ENCODE measurements around the gene CELA2B.
"Not testable (repeated sequence)": the region's sequence is repeated elsewhere in the genome, so short reads cannot be mapped to it uniquely, and the experiment has no call there.

The CELA2B gene

GRCh38 chr1:15459771-15460707 lies 15.9 kb upstream of the CELA2B start:
- H3K4me1 ChIP-seq (ENCODE audit: insufficient read depth, low read length), result no peaks in the 10 kb centered on the region
- no peak overlapping the region for H3K27ac ChIP-seq (ENCODE audit: low read depth, low read length)
- no peak overlapping the region for H3K9ac ChIP-seq (ENCODE audit: low read length)

GRCh38 chr1:15460708-15461095 lies 15.2 kb upstream of the CELA2B start:
- Histone ChIP-seq H3K9ac (ENCODE audit: low read length) (no peak overlapping the region), H3K4me3 (ENCODE audit: low read depth in 1 of 2, low read length in 2 of 2) (no peak overlapping the region), H3K9me3 (ENCODE audit: low read length) (no peaks in the 10 kb centered on the region), H3K27me3 (ENCODE audit: control insufficient read depth in 1 of 2, insufficient read depth in 2 of 2, low read length in 2 of 2) (no peaks in the 10 kb centered on the region), H3K36me3 (ENCODE audit: insufficient read depth, low read length) (no peaks in the 10 kb centered on the region), H3K4me1 (ENCODE audit: insufficient read depth, low read length) (no peaks in the 10 kb centered on the region), H3K27ac (ENCODE audit: low read depth, low read length) (no peak overlapping the region)

More at GRCh38 chr1:15459771-15460707, 15.9 kb upstream of the CELA2B start:
- Histone ChIP-seq H3K4me3 (ENCODE audit: low read depth in 1 of 2, low read length in 2 of 2) (no peak overlapping the region), H3K27me3 (ENCODE audit: control insufficient read depth in 1 of 2, insufficient read depth in 2 of 2, low read length in 2 of 2) (no peaks in the 10 kb centered on the region), H3K9me3 (ENCODE audit: low read length) (no peaks in the 10 kb centered on the region), H3K36me3 (ENCODE audit: insufficient read depth, low read length) (no peaks in the 10 kb centered on the region)

GRCh38 chr1:15463064-15463800 lies 12.7 kb upstream of the CELA2B start:
- H3K36me3 ChIP-seq (ENCODE audit: insufficient read depth, low read length); H3K4me1 ChIP-seq (ENCODE audit: insufficient read depth, low read length); H3K27ac ChIP-seq (ENCODE audit: low read depth, low read length); H3K27me3 ChIP-seq (ENCODE audit: control insufficient read depth in 1 of 2, insufficient read depth in 2 of 2, low read length in 2 of 2); H3K4me3 ChIP-seq (ENCODE audit: low read depth in 1 of 2, low read length in 2 of 2); H3K9me3 ChIP-seq (ENCODE audit: low read length); H3K9ac ChIP-seq (ENCODE audit: low read length): not testable (repeated sequence)

GRCh38 chr1:15463926-15464322 lies 12.0 kb upstream of the CELA2B start:
- not testable (repeated sequence) for H3K9ac ChIP-seq (ENCODE audit: low read length); H3K27ac ChIP-seq (ENCODE audit: low read depth, low read length); H3K36me3 ChIP-seq (ENCODE audit: insufficient read depth, low read length); H3K4me1 ChIP-seq (ENCODE audit: insufficient read depth, low read length); H3K9me3 ChIP-seq (ENCODE audit: low read length); H3K27me3 ChIP-seq (ENCODE audit: control insufficient read depth in 1 of 2, insufficient read depth in 2 of 2, low read length in 2 of 2); H3K4me3 ChIP-seq (ENCODE audit: low read depth in 1 of 2, low read length in 2 of 2)

GRCh38 chr1:15465674-15466073 lies 10.2 kb upstream of the CELA2B start:
- Histone ChIP-seq H3K27me3 (ENCODE audit: control insufficient read depth in 1 of 2, insufficient read depth in 2 of 2, low read length in 2 of 2) (no peaks in the 10 kb centered on the region), H3K36me3 (ENCODE audit: insufficient read depth, low read length) (no peaks in the 10 kb centered on the region), H3K9me3 (ENCODE audit: low read length) (no peaks in the 10 kb centered on the region), H3K9ac (ENCODE audit: low read length) (no peak overlapping the region), H3K27ac (ENCODE audit: low read depth, low read length) (no peak overlapping the region), H3K4me1 (ENCODE audit: insufficient read depth, low read length) (no peaks in the 10 kb centered on the region), H3K4me3 (ENCODE audit: low read depth in 1 of 2, low read length in 2 of 2) (no peak overlapping the region)

GRCh38 chr1:15466955-15467625 lies 8.8 kb upstream of the CELA2B start:
- H3K36me3 ChIP-seq (ENCODE audit: insufficient read depth, low read length); H3K27me3 ChIP-seq (ENCODE audit: control insufficient read depth in 1 of 2, insufficient read depth in 2 of 2, low read length in 2 of 2); H3K4me1 ChIP-seq (ENCODE audit: insufficient read depth, low read length); H3K4me3 ChIP-seq (ENCODE audit: low read depth in 1 of 2, low read length in 2 of 2); H3K27ac ChIP-seq (ENCODE audit: low read depth, low read length); H3K9ac ChIP-seq (ENCODE audit: low read length); H3K9me3 ChIP-seq (ENCODE audit: low read length): not testable (repeated sequence)

- no peaks in the 10 kb centered on the region for H3K9me3 ChIP-seq (ENCODE audit: low read length)
- no peaks in the 10 kb centered on the region for H3K36me3 ChIP-seq (ENCODE audit: insufficient read depth, low read length)
- H3K4me3 ChIP-seq (ENCODE audit: low read depth in 1 of 2, low read length in 2 of 2), result no peak overlapping the region
- H3K27ac ChIP-seq (ENCODE audit: low read depth, low read length), result no peak overlapping the region
- no peaks in the 10 kb centered on the region for H3K27me3 ChIP-seq (ENCODE audit: control insufficient read depth in 1 of 2, insufficient read depth in 2 of 2, low read length in 2 of 2)
- no peak overlapping the region for H3K9ac ChIP-seq (ENCODE audit: low read length)
- no peaks in the 10 kb centered on the region for H3K4me1 ChIP-seq (ENCODE audit: insufficient read depth, low read length)
These were observed 7.8 kb upstream of the CELA2B start for GRCh38 chr1:15468145-15468544.

- Histone ChIP-seq H3K27ac (ENCODE audit: low read depth, low read length) (no peak overlapping the region), H3K9me3 (ENCODE audit: low read length) (no peaks in the 10 kb centered on the region), H3K27me3 (ENCODE audit: control insufficient read depth in 1 of 2, insufficient read depth in 2 of 2, low read length in 2 of 2) (no peaks in the 10 kb centered on the region), H3K4me3 (ENCODE audit: low read depth in 1 of 2, low read length in 2 of 2) (no peak overlapping the region), H3K4me1 (ENCODE audit: insufficient read depth, low read length) (no peaks in the 10 kb centered on the region), H3K9ac (ENCODE audit: low read length) (no peak overlapping the region), H3K36me3 (ENCODE audit: insufficient read depth, low read length) (no peaks in the 10 kb centered on the region)
These were observed 6.5 kb upstream of the CELA2B start for GRCh38 chr1:15469361-15469760.

GRCh38 chr1:15469821-15470448 lies 6.0 kb upstream of the CELA2B start:
- not testable (repeated sequence) for H3K27ac ChIP-seq (ENCODE audit: low read depth, low read length); H3K9ac ChIP-seq (ENCODE audit: low read length); H3K36me3 ChIP-seq (ENCODE audit: insufficient read depth, low read length); H3K27me3 ChIP-seq (ENCODE audit: control insufficient read depth in 1 of 2, insufficient read depth in 2 of 2, low read length in 2 of 2); H3K4me3 ChIP-seq (ENCODE audit: low read depth in 1 of 2, low read length in 2 of 2); H3K9me3 ChIP-seq (ENCODE audit: low read length); H3K4me1 ChIP-seq (ENCODE audit: insufficient read depth, low read length)

- not testable (repeated sequence) for H3K9me3 ChIP-seq (ENCODE audit: low read length); H3K4me3 ChIP-seq (ENCODE audit: low read depth in 1 of 2, low read length in 2 of 2); H3K9ac ChIP-seq (ENCODE audit: low read length); H3K4me1 ChIP-seq (ENCODE audit: insufficient read depth, low read length); H3K27me3 ChIP-seq (ENCODE audit: control insufficient read depth in 1 of 2, insufficient read depth in 2 of 2, low read length in 2 of 2); H3K36me3 ChIP-seq (ENCODE audit: insufficient read depth, low read length); H3K27ac ChIP-seq (ENCODE audit: low read depth, low read length)
These were observed 4.8 kb upstream of the CELA2B start for GRCh38 chr1:15471067-15471466.

- not testable (repeated sequence) for H3K4me1 ChIP-seq (ENCODE audit: insufficient read depth, low read length)
These were observed 4.2 kb upstream of the CELA2B start for GRCh38 chr1:15471723-15472122.

More at GRCh38 chr1:15471723-15472122, 4.2 kb upstream of the CELA2B start:
- H3K27me3 ChIP-seq (ENCODE audit: control insufficient read depth in 1 of 2, insufficient read depth in 2 of 2, low read length in 2 of 2); H3K9me3 ChIP-seq (ENCODE audit: low read length); H3K36me3 ChIP-seq (ENCODE audit: insufficient read depth, low read length); H3K4me3 ChIP-seq (ENCODE audit: low read depth in 1 of 2, low read length in 2 of 2); H3K9ac ChIP-seq (ENCODE audit: low read length); H3K27ac ChIP-seq (ENCODE audit: low read depth, low read length): not testable (repeated sequence)
